Pons (tissue), 1 donor: ENCODE measurements around the gene UNC5B.
A peak's percentile ranks its signal among the peaks of the same experiment; 100 is the strongest.

Experiments used
- DNase-seq: peaks from one replicate; pipeline ENCODE4 v3.0.0-alpha.2; 2016; ENCODE audit warnings: low spot score

UNC5B gene

GRCh38 chr10:71223347-71224058 lies 11.1 kb downstream of the UNC5B start:
- peak; percentile 29 for DNase-seq

GRCh38 chr10:71225291-71226058 lies 13.1 kb downstream of the UNC5B start:
- peak; percentile 65 for DNase-seq

- DNase-seq = peak; percentile 22
These were observed 16.7 kb downstream of the UNC5B start for GRCh38 chr10:71228875-71229675.

- DNase-seq = no peak
These were observed 17.6 kb downstream of the UNC5B start for GRCh38 chr10:71229726-71230655.

- DNase-seq = no peak
These were observed 18.3 kb downstream of the UNC5B start for GRCh38 chr10:71230656-71231025.

GRCh38 chr10:71231206-71231605 lies 18.8 kb downstream of the UNC5B start:
- DNase-seq = peak; percentile 17

- peak; percentile 99 for DNase-seq
These were observed 20.0 kb downstream of the UNC5B start for GRCh38 chr10:71232089-71232998.

- peak; percentile 29 for DNase-seq
These were observed 21.1 kb downstream of the UNC5B start for GRCh38 chr10:71233482-71233892.

GRCh38 chr10:71234004-71234894 lies 21.9 kb downstream of the UNC5B start:
- no peak for DNase-seq

- peak; percentile 34 for DNase-seq
These were observed 22.8 kb downstream of the UNC5B start for GRCh38 chr10:71234970-71235685.

GRCh38 chr10:71235808-71236207 lies 23.4 kb downstream of the UNC5B start:
- DNase-seq = no peak

- no peak for DNase-seq
These were observed 23.9 kb downstream of the UNC5B start for GRCh38 chr10:71236286-71236685.

- DNase-seq = no peak
These were observed 24.7 kb downstream of the UNC5B start for GRCh38 chr10:71236822-71237682.

GRCh38 chr10:71237843-71238623 lies 25.7 kb downstream of the UNC5B start:
- no peak for DNase-seq

GRCh38 chr10:71238626-71239025 lies 26.3 kb downstream of the UNC5B start:
- no peak for DNase-seq

GRCh38 chr10:71239131-71239915 lies 27.0 kb downstream of the UNC5B start:
- DNase-seq = no peak
